A549 (cell line): ENCODE results near the gene PPP2R2C. TPM values are rescaled to one million over a fixed set of nuclear protein-coding genes. Genes with fewer than 3 reads are reported as not detected.

Source experiments
- ATAC-seq, 2 experiments: fragments of 200-7000 bp in 1 of 2; fragments of >200 bp in 1 of 2; cut with Nextera tagmentation in 1 of 2; cut with Tn5 transposase in 1 of 2; 3 replicates each; pipeline versions ENCODE4 v1.8.0 to v1.9.1; 2018 to 2020; ENCODE audit warnings: mild to moderate bottlenecking in 1 of 2, moderate library complexity in 1 of 2
- CTCF ChIA-PET: fragments of 300-600 bp; sonication (Branson Sonifier 250); formaldehyde crosslinking; extraction: SDS; loops from one replicate; lab custom pipeline; 2021; ENCODE audit warnings: antibody characterized with exemption, inconsistent platforms; lab: Yijun Ruan, JAX
- POLR2A ChIA-PET: fragments of 350-600 bp; formaldehyde crosslinking; extraction: SDS; loops from one replicate; lab custom pipeline; 2021; ENCODE audit warnings: antibody characterized with exemption, inconsistent platforms; lab: Yijun Ruan, JAX
- DNase-seq, 2 experiments: peaks; one replicate each; pipeline versions ENCODE4 v3.0.0 to v3.0.0-alpha.2; 2011 to 2016; ENCODE audit warnings: low read depth in 1 of 2, low spot score in 1 of 2
- FAIRE-seq: peaks from 2 replicates; lab custom pipeline; 2011; peaks lifted over from hg19 to GRCh38; lab: Jason Lieb, UNC
- H3K27ac ChIP-seq, 2 experiments: fragments of >200 bp; sonication (Bioruptor Twin); formaldehyde crosslinking; 3 replicates each; pipeline ENCODE4 v1.5.1; 2016 to 2017
- H3K4me1 ChIP-seq: fragments of >200 bp; sonication (Bioruptor Twin); formaldehyde crosslinking; 3 replicates; pipeline ENCODE4 v1.6.1; 2016
- H3K4me2 ChIP-seq: fragments of >200 bp; sonication (Bioruptor Twin); formaldehyde crosslinking; 3 replicates; pipeline ENCODE4 v1.6.1; 2016
- H3K4me3 ChIP-seq: fragments of >200 bp; sonication (Bioruptor Twin); formaldehyde crosslinking; 3 replicates; pipeline ENCODE4 v1.5.1; 2016
- H3K9me3 ChIP-seq: fragments of >200 bp; sonication (Bioruptor Twin); formaldehyde crosslinking; 3 replicates; pipeline ENCODE4 v1.6.1; 2016
- CBX2 ChIP-seq: fragments of 200-600 bp; sonication (generic); IDR thresholded peaks from 2 replicates; pipeline ENCODE4 v1.6.1; 2016; ENCODE audit warnings: low read depth, mild to moderate bottlenecking, borderline replicate concordance
- CBX8 ChIP-seq: fragments of 200-600 bp; sonication (generic); IDR thresholded peaks from 2 replicates; pipeline ENCODE4 v1.6.1; 2016
- CHD2 ChIP-seq: fragments of 150-350 bp; IDR thresholded peaks from 2 replicates; pipeline ENCODE4 v1.6.1; 2014; ENCODE audit warnings: low read length; ENCODE audit not compliant: partially characterized antibody
- CHD4 ChIP-seq: fragments of 200-600 bp; sonication (generic); IDR thresholded peaks from 2 replicates; pipeline ENCODE4 v1.6.1; 2016; ENCODE audit warnings: antibody characterized with exemption, mild to moderate bottlenecking, borderline replicate concordance
- CTCF ChIP-seq: fragments of >200 bp; sonication (Bioruptor Twin); formaldehyde crosslinking; IDR thresholded peaks from 3 replicates; pipeline ENCODE4 v1.5.1; 2016
- EHF ChIP-seq: fragments of 250-450 bp; sonication (Bioruptor Pico); IDR thresholded peaks from 2 replicates; pipeline ENCODE4 v1.5.0; 2020; ENCODE audit warnings: mild to moderate bottlenecking
- EHMT2 ChIP-seq: fragments of 200-600 bp; sonication (generic); IDR thresholded peaks from 2 replicates; pipeline ENCODE4 v1.6.1; 2016; ENCODE audit warnings: antibody characterized with exemption, low read depth, mild to moderate bottlenecking, moderate library complexity
- EP300 ChIP-seq, 2 experiments: fragments of >200 bp; sonication (Bioruptor Twin); formaldehyde crosslinking; IDR thresholded peaks; 2 replicates in 1 of 2; 3 replicates in 1 of 2; pipeline ENCODE4 v1.6.1; 2016 to 2017
- FOSL2 ChIP-seq, 2 experiments: fragments of 450-650 bp in 1 of 2; fragments of >200 bp in 1 of 2; sonication (Bioruptor Twin) in 1 of 2; formaldehyde crosslinking; IDR thresholded peaks; 2 replicates each; pipeline versions ENCODE4 v1.5.0 to v1.6.1; 2016 to 2020; ENCODE audit warnings: mild to moderate bottlenecking in 1 of 2, moderate library complexity in 1 of 2
- FOXS1 ChIP-seq: fragments of 250-450 bp; sonication (Bioruptor Pico); IDR thresholded peaks from 2 replicates; pipeline ENCODE4 v1.5.0; 2020; ENCODE audit warnings: mild to moderate bottlenecking, moderate library complexity
- GATA3 ChIP-seq: IDR thresholded peaks from 2 replicates; pipeline ENCODE4 v1.6.1; 2012; ENCODE audit warnings: borderline replicate concordance
- HMGXB4 ChIP-seq: fragments of 250-450 bp; sonication (Bioruptor Pico); IDR thresholded peaks from 2 replicates; pipeline ENCODE4 v1.5.0; 2021; ENCODE audit warnings: mild to moderate bottlenecking, moderate library complexity, borderline replicate concordance
- MAX ChIP-seq: IDR thresholded peaks from 2 replicates; pipeline ENCODE4 v1.6.1; 2012
- NFE2L2 ChIP-seq: fragments of 150-350 bp; conservative IDR thresholded peaks from 2 replicates; pipeline ENCODE4 v1.6.1; 2014; ENCODE audit warnings: low read length
- NPAS2 ChIP-seq: fragments of 250-450 bp; sonication (Bioruptor Pico); IDR thresholded peaks from 2 replicates; pipeline ENCODE4 v1.8.0; 2022; ENCODE audit warnings: mild to moderate bottlenecking, moderate library complexity, borderline replicate concordance
- NR3C1 ChIP-seq: fragments of >200 bp; sonication (Bioruptor Twin); formaldehyde crosslinking; IDR thresholded peaks from 3 replicates; pipeline ENCODE4 v1.6.1; 2017
- POLR2A ChIP-seq: IDR thresholded peaks from 2 replicates; pipeline ENCODE4 v1.6.1; 2012; ENCODE audit warnings: mild to moderate bottlenecking, low read length
- RCOR1 ChIP-seq: fragments of 150-350 bp; IDR thresholded peaks from 2 replicates; pipeline ENCODE4 v1.6.1; 2014; ENCODE audit warnings: antibody characterized with exemption, low read length, low read depth
- ZC3H11A ChIP-seq: fragments of 450-650 bp; IDR thresholded peaks from 2 replicates; pipeline ENCODE4 v1.6.1; 2014; ENCODE audit warnings: antibody characterized with exemption, mild to moderate bottlenecking
- ZFP36 ChIP-seq: fragments of 450-650 bp; IDR thresholded peaks from 2 replicates; pipeline ENCODE4 v1.6.1; 2014; ENCODE audit warnings: borderline replicate concordance; ENCODE audit not compliant: partially characterized antibody
- WGBS: methylation state at CpG from one replicate; pipeline ENCODE4 v1.1.6; 2017; ENCODE audit errors: missing lambda C conversion rate; 5-methylcytosine and 5-hydroxymethylcytosine counted together
- polyA plus RNA-seq, 4 experiments: library from polyadenylated mRNA; depleted of rRNA in 3 of 4; stranded (reverse); fragments of >200 nt; fragmentation: RNase III in 1 of 4; extraction: RNeasy Plus Mini Kit Qiagen cat#74134 plus additional on column Dnase treatment in 1 of 4; gene quantifications; 2 replicates in 3 of 4; 3 replicates in 1 of 4; pipeline ENCODE4 v1.2.3, GENCODE V29; 2011 to 2017
- TF ChIP-seq, protein P1 (sequence below): IDR thresholded peaks from 2 replicates; pipeline ENCODE4 v1.6.1; 2012; ENCODE audit warnings: low read depth, borderline replicate concordance
- TF ChIP-seq, protein P2 (sequence below): fragments of 200-600 bp; sonication (generic); IDR thresholded peaks from 2 replicates; pipeline ENCODE4 v1.6.1; 2016; ENCODE audit warnings: antibody characterized with exemption, mild to moderate bottlenecking, moderate library complexity
- TF ChIP-seq, protein P3 (sequence below): fragments of >200 bp; sonication (Bioruptor Twin); formaldehyde crosslinking; IDR thresholded peaks from 2 replicates; pipeline ENCODE4 v1.6.1; 2016

PPP2R2C gene
- polyA plus RNA-seq, 2 of the 4 experiments (the other 2 are of a cell fraction) = 23.9 to 29.4 TPM

DNA sequence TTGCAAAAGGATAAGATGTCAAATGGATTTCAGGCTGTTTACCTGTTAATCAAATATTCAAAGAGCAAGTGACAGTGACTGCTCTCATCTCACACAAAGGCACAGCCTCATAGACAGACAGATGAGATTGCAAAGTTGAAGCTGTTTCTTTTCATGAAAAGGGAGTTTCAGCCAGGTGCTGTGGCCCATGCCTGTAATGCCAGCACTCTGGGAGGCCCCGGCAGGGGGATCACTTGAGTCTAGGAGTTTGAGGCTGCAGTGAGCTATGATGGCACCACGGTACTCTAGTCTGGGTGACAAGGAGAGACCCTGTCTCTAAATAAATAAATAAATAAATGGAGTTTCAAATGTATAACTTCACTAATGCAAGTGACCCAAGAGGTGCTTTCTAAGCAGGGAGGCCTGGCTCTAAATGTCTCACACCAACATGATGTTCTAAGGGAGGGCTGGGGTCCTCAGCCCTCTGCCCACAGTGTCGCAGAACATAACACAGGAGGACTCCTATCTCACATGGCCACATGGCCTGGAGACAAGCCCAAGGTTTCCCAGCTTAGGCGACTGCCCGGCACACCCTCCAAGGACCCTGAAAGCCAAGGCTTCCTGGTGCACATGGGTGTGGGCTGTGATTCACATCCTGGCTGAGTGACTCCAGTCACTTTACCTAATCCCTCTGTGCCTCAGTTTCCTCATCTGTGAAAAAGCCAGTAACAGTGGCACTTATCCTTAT, 26.8 kb downstream of the PPP2R2C start:
- ATAC-seq (no peak), DNase-seq (no peak), FAIRE-seq (no peak)
- H3K4me3 ChIP-seq = no peak overlapping the region
- TF ChIP-seq FOSL2 (IDR thresholded peaks at IDR 0.05) (no peak), FOSL2 (CRISPR knock-in tag; IDR thresholded peaks at IDR 0.05) (no peak), CBX8 (no peak), CHD4 (no peak), NR3C1 (no peak), EHMT2 (no peak), ZFP36 (no peak), EHF (CRISPR knock-in tag) (no peak), HMGXB4 (CRISPR knock-in tag) (no peak), POLR2A (no peak), CBX2 (no peak), NFE2L2 (no peak), EP300 (IDR thresholded peaks at IDR 0.05) (no peak)
- TF ChIP-seq, protein P1, sequence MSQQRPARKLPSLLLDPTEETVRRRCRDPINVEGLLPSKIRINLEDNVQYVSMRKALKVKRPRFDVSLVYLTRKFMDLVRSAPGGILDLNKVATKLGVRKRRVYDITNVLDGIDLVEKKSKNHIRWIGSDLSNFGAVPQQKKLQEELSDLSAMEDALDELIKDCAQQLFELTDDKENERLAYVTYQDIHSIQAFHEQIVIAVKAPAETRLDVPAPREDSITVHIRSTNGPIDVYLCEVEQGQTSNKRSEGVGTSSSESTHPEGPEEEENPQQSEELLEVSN = no peak
- TF ChIP-seq, protein P2, sequence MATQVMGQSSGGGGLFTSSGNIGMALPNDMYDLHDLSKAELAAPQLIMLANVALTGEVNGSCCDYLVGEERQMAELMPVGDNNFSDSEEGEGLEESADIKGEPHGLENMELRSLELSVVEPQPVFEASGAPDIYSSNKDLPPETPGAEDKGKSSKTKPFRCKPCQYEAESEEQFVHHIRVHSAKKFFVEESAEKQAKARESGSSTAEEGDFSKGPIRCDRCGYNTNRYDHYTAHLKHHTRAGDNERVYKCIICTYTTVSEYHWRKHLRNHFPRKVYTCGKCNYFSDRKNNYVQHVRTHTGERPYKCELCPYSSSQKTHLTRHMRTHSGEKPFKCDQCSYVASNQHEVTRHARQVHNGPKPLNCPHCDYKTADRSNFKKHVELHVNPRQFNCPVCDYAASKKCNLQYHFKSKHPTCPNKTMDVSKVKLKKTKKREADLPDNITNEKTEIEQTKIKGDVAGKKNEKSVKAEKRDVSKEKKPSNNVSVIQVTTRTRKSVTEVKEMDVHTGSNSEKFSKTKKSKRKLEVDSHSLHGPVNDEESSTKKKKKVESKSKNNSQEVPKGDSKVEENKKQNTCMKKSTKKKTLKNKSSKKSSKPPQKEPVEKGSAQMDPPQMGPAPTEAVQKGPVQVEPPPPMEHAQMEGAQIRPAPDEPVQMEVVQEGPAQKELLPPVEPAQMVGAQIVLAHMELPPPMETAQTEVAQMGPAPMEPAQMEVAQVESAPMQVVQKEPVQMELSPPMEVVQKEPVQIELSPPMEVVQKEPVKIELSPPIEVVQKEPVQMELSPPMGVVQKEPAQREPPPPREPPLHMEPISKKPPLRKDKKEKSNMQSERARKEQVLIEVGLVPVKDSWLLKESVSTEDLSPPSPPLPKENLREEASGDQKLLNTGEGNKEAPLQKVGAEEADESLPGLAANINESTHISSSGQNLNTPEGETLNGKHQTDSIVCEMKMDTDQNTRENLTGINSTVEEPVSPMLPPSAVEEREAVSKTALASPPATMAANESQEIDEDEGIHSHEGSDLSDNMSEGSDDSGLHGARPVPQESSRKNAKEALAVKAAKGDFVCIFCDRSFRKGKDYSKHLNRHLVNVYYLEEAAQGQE = no peak
- TF ChIP-seq, protein P3, sequence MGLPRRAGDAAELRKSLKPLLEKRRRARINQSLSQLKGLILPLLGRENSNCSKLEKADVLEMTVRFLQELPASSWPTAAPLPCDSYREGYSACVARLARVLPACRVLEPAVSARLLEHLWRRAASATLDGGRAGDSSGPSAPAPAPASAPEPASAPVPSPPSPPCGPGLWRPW = no peak
- ChIA-PET CTCF (interaction anchor here (1.6 kb wide), 1 partner anchor 101 kb away, joined by 8 read pairs; no protein-coding TSS in a partner anchor), POLR2A (no interaction called here)
- H3K4me1 ChIP-seq = no peaks in the 10 kb centered on the region
- no peak overlapping the region for H3K27ac ChIP-seq
- WGBS = 85% methylated on average over 3 of the region's 5 CpGs
- H3K4me2 ChIP-seq = no peak overlapping the region
- no peaks in the 10 kb centered on the region for H3K9me3 ChIP-seq

GRCh38 chr4:6444582-6444981, 27.8 kb downstream of the PPP2R2C start:
- WGBS = 94% methylated on average over 6 of the region's 6 CpGs
- Histone ChIP-seq H3K4me1 (no peaks in the 10 kb centered on the region), H3K27ac (no peak overlapping the region), H3K4me2 (no peak overlapping the region), H3K4me3 (no peak overlapping the region), H3K9me3 (no peaks in the 10 kb centered on the region)
- CTCF ChIA-PET = interaction anchor here (1.6 kb wide), 1 partner anchor 102 kb away, joined by 8 read pairs; no protein-coding TSS in a partner anchor
- DNase-seq (no peak), FAIRE-seq (no peak), ATAC-seq (no peak)
- POLR2A ChIA-PET = no interaction called here
- TF ChIP-seq ZC3H11A (no peak), FOXS1 (CRISPR knock-in tag) (no peak), NFE2L2 (no peak), GATA3 (no peak), EHF (CRISPR knock-in tag) (no peak), CTCF (no peak), POLR2A (no peak), CHD2 (no peak), ZFP36 (no peak), RCOR1 (no peak), NPAS2 (CRISPR knock-in tag) (no peak), MAX (no peak), EP300 (IDR thresholded peaks at IDR 0.05) (no peak)
- TF ChIP-seq, protein P2 = no peak
